IPS-18a (cell line): ENCODE results near the gene SNRPE.
"Not testable (repeated sequence)": the region's sequence is repeated elsewhere in the genome, so short reads cannot be mapped to it uniquely, and the experiment has no call there.

Experiments used
- H3K27ac ChIP-seq: one replicate; pipeline ENCODE4 v1.5.1; 2013; ENCODE audit warnings: low read length
- H3K27me3 ChIP-seq: one replicate; pipeline ENCODE4 v1.6.1; 2013; ENCODE audit warnings: mild to moderate bottlenecking, low read length; ENCODE audit not compliant: control insufficient read depth, insufficient read depth
- H3K36me3 ChIP-seq: one replicate; pipeline ENCODE4 v1.6.1; 2013; ENCODE audit warnings: low read depth, low read length; ENCODE audit not compliant: control insufficient read depth
- H3K4me1 ChIP-seq: one replicate; pipeline ENCODE4 v1.6.1; 2013; ENCODE audit warnings: low read depth, low read length; ENCODE audit not compliant: control insufficient read depth
- H3K4me3 ChIP-seq: one replicate; pipeline ENCODE4 v1.5.1; 2013; ENCODE audit warnings: low read length
- H3K9ac ChIP-seq: one replicate; pipeline ENCODE4 v1.6.1; 2013; ENCODE audit warnings: mild to moderate bottlenecking, low read length, moderate library complexity
- H3K9me3 ChIP-seq: one replicate; pipeline ENCODE4 v1.6.1; 2013; ENCODE audit warnings: low read depth, low read length; ENCODE audit not compliant: control insufficient read depth

The SNRPE gene

GRCh38 chr1:203842559-203842876 lies 18.9 kb upstream of the SNRPE start:
- no peaks in the 10 kb centered on the region for H3K27me3 ChIP-seq
- peaks cover 57% of the 10 kb centered on the region for H3K36me3 ChIP-seq
- H3K4me3 ChIP-seq, result no peak overlapping the region
- no peaks in the 10 kb centered on the region for H3K9me3 ChIP-seq
- H3K9ac ChIP-seq, result no peak overlapping the region
- no peak overlapping the region for H3K27ac ChIP-seq
- peaks cover 8% of the 10 kb centered on the region for H3K4me1 ChIP-seq

- H3K9me3 ChIP-seq, result no peaks in the 10 kb centered on the region
- peaks cover 57% of the 10 kb centered on the region for H3K36me3 ChIP-seq
- no peak overlapping the region for H3K4me3 ChIP-seq
Measured at GRCh38 chr1:203843435-203843834, 18.0 kb upstream of the SNRPE start.

GRCh38 chr1:203853112-203853511 lies 8.3 kb upstream of the SNRPE start:
- not testable (repeated sequence) for H3K27ac ChIP-seq, H3K4me1 ChIP-seq, H3K4me3 ChIP-seq, H3K9ac ChIP-seq, H3K9me3 ChIP-seq, H3K27me3 ChIP-seq
- peaks cover 54% of the 10 kb centered on the region for H3K36me3 ChIP-seq

More at GRCh38 chr1:203843435-203843834, 18.0 kb upstream of the SNRPE start:
- Histone ChIP-seq H3K27ac (no peak overlapping the region), H3K4me1 (peaks cover 8% of the 10 kb centered on the region), H3K9ac (no peak overlapping the region), H3K27me3 (no peaks in the 10 kb centered on the region)

GRCh38 chr1:203858055-203858454 lies 3.3 kb upstream of the SNRPE start:
- no peaks in the 10 kb centered on the region for H3K27me3 ChIP-seq
- no peaks in the 10 kb centered on the region for H3K4me1 ChIP-seq
- H3K27ac ChIP-seq, result no peak overlapping the region
- no peak overlapping the region for H3K9ac ChIP-seq
- peaks cover 14% of the 10 kb centered on the region for H3K36me3 ChIP-seq
- H3K4me3 ChIP-seq, result no peak overlapping the region
- no peaks in the 10 kb centered on the region for H3K9me3 ChIP-seq

- H3K27me3 ChIP-seq, result no peaks in the 10 kb centered on the region
- no peaks in the 10 kb centered on the region for H3K4me1 ChIP-seq
- H3K36me3 ChIP-seq, result peaks cover 19% of the 10 kb centered on the region
- H3K9ac ChIP-seq, result no peak overlapping the region
- no peak overlapping the region for H3K27ac ChIP-seq
- no peaks in the 10 kb centered on the region for H3K9me3 ChIP-seq
- H3K4me3 ChIP-seq, result no peak overlapping the region
Measured at GRCh38 chr1:203858975-203859374, 2.4 kb upstream of the SNRPE start.

GRCh38 chr1:203860396-203861025 lies 888 bp upstream of the SNRPE start:
- H3K9me3 ChIP-seq, result no peaks in the 10 kb centered on the region
- no peak overlapping the region for H3K27ac ChIP-seq
- peaks cover 23% of the 10 kb centered on the region for H3K36me3 ChIP-seq
- no peaks in the 10 kb centered on the region for H3K4me1 ChIP-seq
- H3K4me3 ChIP-seq, result no peak overlapping the region
- no peaks in the 10 kb centered on the region for H3K27me3 ChIP-seq
- H3K9ac ChIP-seq, result no peak overlapping the region

GRCh38 chr1:203867802-203868201 lies 6.4 kb downstream of the SNRPE start:
- Histone ChIP-seq H3K36me3 (peaks cover 67% of the 10 kb centered on the region), H3K4me3 (no peak overlapping the region), H3K9me3 (no peaks in the 10 kb centered on the region)

GRCh38 chr1:203870245-203870644 lies 8.8 kb downstream of the SNRPE start:
- no peak overlapping the region for H3K9ac ChIP-seq
- H3K27ac ChIP-seq, result no peak overlapping the region
- no peaks in the 10 kb centered on the region for H3K27me3 ChIP-seq
- peaks cover 4% of the 10 kb centered on the region for H3K4me1 ChIP-seq
- H3K9me3 ChIP-seq, result no peaks in the 10 kb centered on the region
- H3K36me3 ChIP-seq, result peaks cover 50% of the 10 kb centered on the region
- no peak overlapping the region for H3K4me3 ChIP-seq

More at GRCh38 chr1:203867802-203868201, 6.4 kb downstream of the SNRPE start:
- no peak overlapping the region for H3K27ac ChIP-seq
- no peak overlapping the region for H3K9ac ChIP-seq
- no peaks in the 10 kb centered on the region for H3K27me3 ChIP-seq
- H3K4me1 ChIP-seq, result peaks cover 4% of the 10 kb centered on the region

- Histone ChIP-seq H3K9ac (no peak overlapping the region), H3K4me1 (peaks cover 4% of the 10 kb centered on the region), H3K4me3 (no peak overlapping the region), H3K27ac (no peak overlapping the region), H3K27me3 (no peaks in the 10 kb centered on the region), H3K36me3 (peaks cover 42% of the 10 kb centered on the region), H3K9me3 (no peaks in the 10 kb centered on the region)
Measured at GRCh38 chr1:203871114-203871880, 9.9 kb downstream of the SNRPE start.

GRCh38 chr1:203873094-203873493 lies 11.7 kb downstream of the SNRPE start:
- Histone ChIP-seq H3K27ac (no peak overlapping the region), H3K4me3 (no peak overlapping the region), H3K9me3 (no peaks in the 10 kb centered on the region), H3K9ac (no peak overlapping the region), H3K27me3 (no peaks in the 10 kb centered on the region), H3K36me3 (peaks cover 30% of the 10 kb centered on the region), H3K4me1 (peaks cover 4% of the 10 kb centered on the region)

- peaks cover 5% of the 10 kb centered on the region for H3K36me3 ChIP-seq
- no peaks in the 10 kb centered on the region for H3K27me3 ChIP-seq
- H3K4me3 ChIP-seq, result no peak overlapping the region
- H3K9ac ChIP-seq, result no peak overlapping the region
- no peaks in the 10 kb centered on the region for H3K4me1 ChIP-seq
- H3K27ac ChIP-seq, result no peak overlapping the region
- H3K9me3 ChIP-seq, result no peaks in the 10 kb centered on the region
Measured at GRCh38 chr1:203878422-203878821, 17.0 kb downstream of the SNRPE start.

- no peak overlapping the region for H3K9ac ChIP-seq
- no peak overlapping the region for H3K27ac ChIP-seq
- no peaks in the 10 kb centered on the region for H3K9me3 ChIP-seq
- peaks cover 5% of the 10 kb centered on the region for H3K36me3 ChIP-seq
- H3K27me3 ChIP-seq, result no peaks in the 10 kb centered on the region
- H3K4me3 ChIP-seq, result no peak overlapping the region
- H3K4me1 ChIP-seq, result no peaks in the 10 kb centered on the region
Measured at GRCh38 chr1:203880606-203881005, 19.2 kb downstream of the SNRPE start.
